K562 (cell line): ENCODE results near the gene SLC7A6. TPM values are rescaled to one million over a fixed set of nuclear protein-coding genes. Genes with fewer than 3 reads are reported as not detected.

Experiments used
- ATAC-seq: fragments of 200-7000 bp; cut with Tn5 transposase; 3 replicates; pipeline ENCODE4 v1.9.1; 2020; ENCODE audit warnings: moderate library complexity
- BruUV-seq: library from RNA; stranded (reverse); fragments of 400-500 nt; replicated peaks from 2 replicates; lab custom pipeline; 2021; lab: Mats Ljungman, UMichigan
- CTCF ChIA-PET: fragments of 300-600 bp; formaldehyde crosslinking; extraction: SDS; loops from one replicate; lab custom pipeline; 2021; ENCODE audit warnings: low intra/inter-chr PET ratio; lab: Yijun Ruan, JAX
- POLR2A ChIA-PET: fragments of 300-600, 350-650 bp; sonication (Branson Sonifier 250); formaldehyde crosslinking; extraction: SDS; loops from one replicate; lab custom pipeline; 2021; ENCODE audit warnings: antibody characterized with exemption, inconsistent platforms; lab: Yijun Ruan, JAX
- DNase-seq, 4 experiments: peaks; one replicate each; pipeline versions ENCODE4 v3.0.0 to v3.0.0-alpha.2; 2011 to 2018; ENCODE audit warnings: low spot score in 3 of 4, mixed read lengths in 3 of 4; ENCODE audit errors: extremely low read depth in 1 of 4
- FAIRE-seq: peaks from 2 replicates; lab custom pipeline; 2011; peaks lifted over from hg19 to GRCh38; lab: Jason Lieb, UNC
- H2AFZ ChIP-seq: 2 replicates; pipeline ENCODE4 v1.6.0; 2011; ENCODE audit warnings: low read depth, low read length, control low read depth, inconsistent platforms
- H3K27ac ChIP-seq: fragments of 200-600 bp; 3 replicates; pipeline ENCODE4 v1.8.0; 2011; ENCODE audit warnings: low read depth, mild to moderate bottlenecking, control low read depth, inconsistent platforms, low read length, moderate library complexity, mixed read lengths; ENCODE audit errors: extremely low read depth
- H3K27me3 ChIP-seq, 2 experiments: fragments of 300-600 bp in 1 of 2; 2 replicates in 1 of 2; 3 replicates in 1 of 2; pipeline versions ENCODE4 v1.6.0 to v1.8.0; 2011; ENCODE audit warnings: inconsistent platforms in 2 of 2, low read length in 2 of 2, mild to moderate bottlenecking in 1 of 2, mixed read lengths in 1 of 2, moderate library complexity in 1 of 2; ENCODE audit not compliant: control insufficient read depth in 2 of 2, insufficient read depth in 2 of 2
- H3K36me3 ChIP-seq: fragments of 300-600 bp; 3 replicates; pipeline ENCODE4 v1.8.0; 2011; ENCODE audit warnings: mild to moderate bottlenecking, low read length, inconsistent platforms; ENCODE audit not compliant: control insufficient read depth, insufficient read depth
- H3K4me1 ChIP-seq, 2 experiments: fragments of 200-600 bp in 1 of 2; replicated peaks in 1 of 2; 2 replicates in 1 of 2; 3 replicates in 1 of 2; pipeline versions ENCODE4 v1.5.1 to v1.8.0; 2011; ENCODE audit warnings: inconsistent platforms in 2 of 2, low read length in 2 of 2, mild to moderate bottlenecking in 1 of 2, mixed read lengths in 1 of 2, moderate library complexity in 1 of 2; ENCODE audit not compliant: control insufficient read depth in 2 of 2, insufficient read depth in 2 of 2
- H3K4me2 ChIP-seq: 2 replicates; pipeline ENCODE4 v1.6.1; 2011; ENCODE audit warnings: low read length, control low read depth, inconsistent platforms, mixed read lengths; ENCODE audit not compliant: insufficient read depth
- H3K4me3 ChIP-seq: fragments of 200-600 bp; sonication (generic), shearing (Covaris generic); 2 replicates; pipeline ENCODE4 v1.5.1; 2016; ENCODE audit warnings: control low read depth, inconsistent platforms
- H3K79me2 ChIP-seq: fragments of 200-600 bp; 3 replicates; pipeline ENCODE4 v1.8.0; 2011; ENCODE audit warnings: low read length, inconsistent platforms; ENCODE audit not compliant: control insufficient read depth, insufficient read depth
- H3K9ac ChIP-seq, 2 experiments: 2 replicates each; pipeline versions ENCODE4 v1.6.0 to v1.6.1; 2011; ENCODE audit warnings: low read depth in 2 of 2, low read length in 2 of 2, control low read depth in 1 of 2, inconsistent platforms in 1 of 2, mild to moderate bottlenecking in 1 of 2, mixed read lengths in 1 of 2; ENCODE audit not compliant: insufficient read depth in 1 of 2
- H3K9me1 ChIP-seq: one replicate; pipeline ENCODE4 v1.6.0; 2011; ENCODE audit warnings: inconsistent platforms, mild to moderate bottlenecking, low read length, moderate library complexity; ENCODE audit not compliant: control insufficient read depth, insufficient read depth
- H3K9me3 ChIP-seq: replicated peaks from 2 replicates; pipeline ENCODE4 v1.5.1; 2011; ENCODE audit warnings: low read depth, low read length, inconsistent platforms; ENCODE audit not compliant: control insufficient read depth, insufficient read depth
- H4K20me1 ChIP-seq: replicated peaks from 2 replicates; pipeline ENCODE4 v1.6.1; 2011; ENCODE audit warnings: low read length, inconsistent platforms, mixed read lengths; ENCODE audit not compliant: control insufficient read depth, insufficient read depth
- DEAF1 ChIP-seq: fragments of 450-650 bp; formaldehyde crosslinking; IDR thresholded peaks from 2 replicates; pipeline ENCODE4 v1.4.0; 2020; ENCODE audit warnings: mild to moderate bottlenecking, moderate library complexity
- HSF4 ChIP-seq: fragments of 250-450 bp; sonication (Bioruptor Pico); IDR thresholded peaks from 2 replicates; pipeline ENCODE4 v2.1.2; 2022; ENCODE audit warnings: mild to moderate bottlenecking, moderate library complexity, borderline replicate concordance
- SIX5 ChIP-seq, 2 experiments: IDR thresholded peaks; 2 replicates each; pipeline ENCODE4 v1.6.1; 2011; ENCODE audit warnings: low read length in 2 of 2, borderline replicate concordance in 1 of 2, low read depth in 1 of 2, mild to moderate bottlenecking in 1 of 2, moderate library complexity in 1 of 2; ENCODE audit not compliant: insufficient read depth in 1 of 2
- ZSCAN32 ChIP-seq: fragments of 450-650 bp; formaldehyde crosslinking; IDR thresholded peaks from 2 replicates; pipeline ENCODE4 v1.4.0; 2020; ENCODE audit warnings: mild to moderate bottlenecking, moderate library complexity
- WGBS: fragments of 100-300 bp; shearing (Covaris generic); methylation state at CpG from one replicate; pipeline ENCODE4 v1.1.6; 2016; ENCODE audit warnings: low coverage, mixed read lengths; ENCODE audit not compliant: insufficient coverage; ENCODE audit errors: missing lambda C conversion rate; 5-methylcytosine and 5-hydroxymethylcytosine counted together
- in situ Hi-C: fragments of 300-500 bp; cut with MboI; formaldehyde crosslinking; loops from 4 replicates; pipeline ENCODE4 v1.15.0; 2018; ENCODE audit warnings: inconsistent platforms, mixed read lengths
- intact Hi-C: fragments of 100-400 bp; cut with micrococcal nuclease; formaldehyde crosslinking; loops from 2 replicates; pipeline ENCODE4 v1.14.2; 2022
- polyA plus RNA-seq, 8 experiments: library from polyadenylated mRNA; depleted of rRNA in 4 of 8; stranded (reverse) in 5 of 8; unstranded in 3 of 8; fragments of >200 nt; fragmentation: Nextera tagmentation in 2 of 8; fragmentation: Illumina TruSeq in 1 of 8; extraction: Ambion mirVana in 2 of 8; extraction: Trizol in 1 of 8; gene quantifications; 2 replicates each; pipeline versions ENCODE4 v1.2.1 to v1.2.3, GENCODE V29; 2011 to 2014; ENCODE audit warnings: inconsistent platforms in 1 of 8, missing spikeins in 1 of 8
- total RNA-seq, 7 experiments: library from RNA; depleted of rRNA in 6 of 7; stranded (reverse); fragments of >200 nt in 6 of 7; fragmentation: Illumina TruSeq in 2 of 7; extraction: Trizol in 2 of 7; gene quantifications; 2 replicates each; pipeline versions ENCODE4 v1.2.1 to v1.2.3, GENCODE V29; 2011 to 2021; ENCODE audit warnings: low replicate concordance in 1 of 7
- TF ChIP-seq, protein P1 (sequence below): fragments of 250-450 bp; sonication (Bioruptor Pico); IDR thresholded peaks from 2 replicates; pipeline ENCODE4 v1.5.0; 2021; ENCODE audit warnings: mild to moderate bottlenecking, moderate library complexity

The SLC7A6 gene
- total and polyA plus RNA-seq, 9 of the 15 experiments (the other 6 are each of a cell fraction or from before 2014, with no cell fraction given) = 12.6 to 60.1 (median 29.8) TPM

DNA sequence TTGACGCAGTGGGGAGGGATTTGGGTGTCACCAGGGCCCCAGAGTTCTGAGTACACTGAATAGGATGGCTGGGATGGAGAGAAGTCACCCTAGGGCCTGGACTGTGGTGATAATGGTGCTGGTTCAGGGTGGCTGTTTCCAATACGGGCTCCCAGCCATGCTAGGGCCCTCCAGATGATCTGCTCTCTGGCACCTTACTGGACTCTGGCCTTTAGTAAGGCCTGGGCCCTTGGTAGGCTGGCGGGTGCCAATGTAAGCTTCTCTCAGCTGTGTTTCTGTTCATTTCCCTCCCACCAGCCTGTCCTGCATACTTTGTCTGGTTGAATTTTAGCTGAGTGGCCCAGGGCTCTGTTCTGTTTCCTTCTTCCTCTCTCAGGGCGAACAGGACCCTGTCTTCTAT, 16.4 kb upstream of the SLC7A6 start:
- ChIA-PET CTCF (no interaction called here), POLR2A (interaction anchor here (0.6 kb wide), 2 partner anchors 63 to 71 kb away, joined by 3 to 4 read pairs; partner anchors contain the start of genes PRMT7 and SLC7A6OS)
- FAIRE-seq = no peak
- WGBS = 45% methylated on average over 4 of the region's 4 CpGs
- Histone ChIP-seq H3K9me3 (no peaks in the 10 kb centered on the region), H3K4me2 (no peak overlapping the region), H4K20me1 (peaks cover 6% of the 10 kb centered on the region; the same call in 1 of the 2 replicates), H3K4me1 (peaks cover 26 to 35% of the 10 kb centered on the region in 2 experiments), H3K4me3 (no peak overlapping the region), H3K9ac (peak overlapping the region in 1 of 2 experiments; percentile 1; a peak in 1 of 4 replicates), H3K27me3 (no peaks in the 10 kb centered on the region), H3K79me2 (peaks cover 5% of the 10 kb centered on the region; the same call in 2 of the 3 replicates), H3K36me3 (peaks cover 2% of the 10 kb centered on the region; the same call in 1 of the 3 replicates), H3K9me1 (peaks cover 8% of the 10 kb centered on the region)
- intact Hi-C loops = no loop called here
- in situ Hi-C loops = loop anchor here (10.0 kb wide), 1 partner anchor 723 kb away; the partner anchor contains the start of gene RIPOR1
- no TSS peak for BruUV-seq
- ATAC-seq = no peak
- no peak for TF ChIP-seq ZSCAN32 (CRISPR knock-in tag)
- TF ChIP-seq HSF4 (CRISPR knock-in tag) = no peak
- no peak for TF ChIP-seq SIX5 (IDR thresholded peaks at IDR 0.05; ENCODE audit: borderline replicate concordance in 1 of 2, insufficient read depth in 1 of 2, low read depth in 1 of 2, low read length in 2 of 2)
- TF ChIP-seq, protein P1, sequence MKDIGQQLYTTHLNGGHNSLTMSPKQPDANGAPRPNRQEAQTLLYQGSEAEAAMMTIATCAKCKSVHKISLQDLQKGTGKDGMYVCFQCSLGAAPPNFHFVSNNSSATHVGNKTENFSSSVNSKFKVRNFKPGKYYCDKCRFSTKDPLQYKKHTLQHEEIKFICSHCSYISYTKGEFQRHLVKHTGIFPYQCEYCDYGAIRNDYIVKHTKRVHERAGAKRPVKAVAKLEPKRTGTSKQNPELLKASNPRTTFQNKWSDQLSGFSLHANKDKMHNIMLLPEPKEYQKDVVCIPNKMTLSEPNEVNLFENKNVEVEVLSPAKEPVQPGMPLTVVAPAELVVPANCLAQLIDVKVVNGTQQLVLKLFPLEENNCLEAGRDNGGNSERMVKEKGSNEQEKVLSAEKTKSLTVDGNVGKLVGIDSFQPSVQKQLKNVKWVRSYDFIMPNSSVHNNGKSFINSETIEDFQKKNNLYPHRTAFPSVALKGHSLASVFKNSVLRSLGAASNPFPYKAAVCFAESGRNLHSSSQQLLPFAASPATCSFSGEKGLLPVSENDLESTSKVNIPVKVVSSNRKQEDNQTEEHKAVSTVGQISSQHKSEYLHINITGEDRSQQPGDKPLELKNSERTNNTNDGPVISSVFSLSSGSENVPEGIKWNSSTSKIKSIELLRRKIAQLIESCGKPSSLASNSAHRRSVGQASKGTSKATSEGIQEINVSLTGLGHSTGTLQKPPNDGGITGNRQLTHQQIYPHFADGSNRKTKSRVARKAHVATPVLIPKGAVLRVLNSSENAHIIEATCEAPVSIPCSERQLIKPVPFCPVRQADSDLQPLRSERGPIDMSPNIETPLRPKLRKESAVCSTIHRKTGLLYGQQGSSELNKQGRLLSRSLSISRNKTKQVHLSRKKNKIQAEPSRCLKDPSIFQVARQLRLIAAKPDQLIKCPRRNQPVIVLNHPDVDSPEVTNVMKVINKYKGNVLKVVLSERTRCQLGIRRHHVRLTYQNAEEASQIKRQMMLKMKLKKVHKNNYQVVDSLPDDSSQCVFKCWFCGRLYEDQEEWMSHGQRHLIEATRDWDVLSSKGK (CRISPR knock-in tag) = no peak
- no peak for TF ChIP-seq DEAF1
- TF ChIP-seq, all 486 proteins: peak for 0
- Histone ChIP-seq H2AFZ (no peak overlapping the region), H3K27ac (no peak overlapping the region)
- no peak for DNase-seq
